IPS-NIHi7 (cell line): ENCODE data around the gene CLIP2.
A peak's percentile ranks its signal among the peaks of the same experiment; 100 is the strongest.
"Not testable (repeated sequence)": the region's sequence is repeated elsewhere in the genome, so short reads cannot be mapped to it uniquely, and the experiment has no call there.

Experiments used
- DNase-seq: peaks from one replicate; pipeline ENCODE4 v3.0.0; 2012; ENCODE audit warnings: mixed read lengths; ENCODE audit errors: extremely low spot score

Gene CLIP2

GRCh38 chr7:74371381-74372341, 82.5 kb downstream of the CLIP2 start:
- peak; percentile 76 for DNase-seq

DNA sequence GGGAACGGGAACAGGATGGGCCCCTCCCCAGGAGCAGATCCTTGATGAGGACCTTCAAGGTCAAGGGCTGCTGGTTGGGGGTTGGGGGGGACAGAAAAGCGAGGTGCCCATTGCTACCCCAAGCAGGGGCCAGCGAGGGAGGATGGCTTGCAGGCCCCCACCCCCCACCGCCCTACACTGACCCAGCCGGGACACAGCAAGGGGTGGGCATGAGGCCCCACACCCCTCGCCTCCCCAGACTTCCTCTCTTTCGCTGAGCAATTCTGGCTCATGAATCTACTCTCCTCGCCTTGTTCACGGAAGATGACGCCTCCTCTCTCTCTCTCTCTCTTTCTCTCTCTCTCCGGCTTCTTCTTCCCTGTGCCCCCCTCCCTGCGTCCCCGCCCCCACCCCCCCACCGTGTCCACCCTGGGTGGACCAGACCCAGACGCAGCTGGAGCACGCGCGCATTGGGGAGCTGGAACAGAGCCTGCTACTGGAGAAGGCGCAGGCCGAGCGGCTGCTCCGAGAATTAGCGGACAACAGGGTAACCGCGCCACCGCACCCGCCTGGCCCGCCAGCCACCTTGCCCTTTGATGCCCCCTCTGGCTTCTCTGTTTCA, 83.4 kb downstream of the CLIP2 start:
- DNase-seq = no peak

DNA sequence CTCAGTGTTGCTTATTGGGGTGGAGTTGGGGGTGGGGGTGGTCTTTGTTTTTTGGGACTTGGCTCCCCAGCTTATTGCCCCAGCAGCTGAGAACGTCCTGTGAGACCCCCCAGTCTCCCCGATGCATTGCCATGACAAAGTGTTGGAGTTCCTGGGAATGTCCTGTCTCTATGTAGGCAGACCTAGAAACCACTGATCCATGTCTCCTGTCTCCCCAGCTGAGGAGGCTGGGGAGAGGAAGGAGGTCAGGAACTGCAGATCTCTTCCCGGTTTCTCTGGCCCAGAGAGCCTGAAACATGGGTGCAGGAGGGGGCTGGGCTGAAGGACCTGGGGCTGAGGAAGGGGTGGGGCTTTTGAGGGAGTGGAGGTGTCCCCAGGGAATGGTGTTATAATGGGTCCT, 84.3 kb downstream of the CLIP2 start:
- no peak for DNase-seq

- no peak for DNase-seq
Measured at GRCh38 chr7:74375726-74376220, 86.6 kb downstream of the CLIP2 start.

DNA sequence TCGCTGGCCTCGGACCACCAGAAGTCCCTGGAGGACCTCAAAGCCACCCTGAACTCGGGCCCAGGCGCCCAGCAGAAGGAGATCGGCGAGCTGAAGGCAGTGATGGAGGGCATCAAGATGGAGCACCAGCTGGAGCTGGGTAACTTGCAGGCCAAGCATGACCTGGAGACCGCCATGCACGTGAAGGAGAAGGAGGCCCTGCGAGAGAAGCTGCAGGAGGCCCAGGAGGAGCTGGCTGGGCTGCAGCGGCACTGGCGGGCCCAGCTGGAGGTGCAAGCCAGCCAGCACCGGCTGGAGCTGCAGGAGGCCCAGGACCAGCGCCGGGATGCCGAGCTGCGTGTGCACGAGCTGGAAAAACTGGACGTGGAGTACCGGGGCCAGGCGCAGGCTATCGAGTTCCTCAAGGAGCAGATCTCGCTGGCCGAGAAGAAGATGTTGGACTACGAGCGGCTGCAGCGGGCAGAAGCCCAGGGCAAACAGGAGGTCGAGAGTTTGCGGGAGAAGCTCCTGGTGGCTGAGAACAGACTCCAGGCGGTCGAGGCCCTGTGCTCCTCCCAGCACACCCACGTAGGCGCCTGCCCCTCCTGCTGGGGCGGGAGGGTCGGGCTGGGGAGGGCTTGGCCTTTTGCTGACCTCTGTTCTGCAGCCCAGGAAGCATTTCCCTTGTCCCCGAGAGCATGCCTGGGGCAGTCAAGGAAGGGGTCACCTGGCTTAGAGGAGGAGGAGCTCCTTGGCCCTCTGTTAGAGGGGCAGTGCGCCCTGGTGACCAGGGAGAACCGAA, 87.2 kb downstream of the CLIP2 start:
- DNase-seq = peak; percentile 45

GRCh38 chr7:74379938-74380337, 90.7 kb downstream of the CLIP2 start:
- no peak for DNase-seq

- no peak for DNase-seq
Measured at GRCh38 chr7:74380720-74381119, 91.5 kb downstream of the CLIP2 start.

GRCh38 chr7:74384086-74384485, 94.9 kb downstream of the CLIP2 start:
- DNase-seq = not testable (repeated sequence)

DNA sequence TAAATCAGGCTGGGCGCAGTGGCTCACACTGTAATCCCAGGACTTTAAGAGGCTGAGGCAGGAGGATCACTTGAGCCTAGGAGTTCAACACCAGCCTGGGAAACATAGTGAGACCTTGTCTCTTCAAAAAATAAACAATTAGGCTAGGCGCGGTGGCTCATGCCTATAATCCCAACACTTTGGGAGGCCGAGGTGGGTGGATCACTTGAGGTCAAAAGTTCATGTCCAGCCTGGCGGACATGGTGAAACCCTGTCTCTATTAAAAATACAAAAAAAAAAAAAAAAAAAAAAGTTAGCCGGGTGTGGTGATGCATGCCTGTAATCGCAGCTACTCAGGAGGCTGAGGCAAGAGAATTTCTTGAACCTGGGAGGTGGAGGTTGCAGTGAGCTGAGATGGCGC, 95.6 kb downstream of the CLIP2 start:
- DNase-seq = not testable (repeated sequence)

GRCh38 chr7:74387606-74388005, 98.4 kb downstream of the CLIP2 start:
- no peak for DNase-seq

DNA sequence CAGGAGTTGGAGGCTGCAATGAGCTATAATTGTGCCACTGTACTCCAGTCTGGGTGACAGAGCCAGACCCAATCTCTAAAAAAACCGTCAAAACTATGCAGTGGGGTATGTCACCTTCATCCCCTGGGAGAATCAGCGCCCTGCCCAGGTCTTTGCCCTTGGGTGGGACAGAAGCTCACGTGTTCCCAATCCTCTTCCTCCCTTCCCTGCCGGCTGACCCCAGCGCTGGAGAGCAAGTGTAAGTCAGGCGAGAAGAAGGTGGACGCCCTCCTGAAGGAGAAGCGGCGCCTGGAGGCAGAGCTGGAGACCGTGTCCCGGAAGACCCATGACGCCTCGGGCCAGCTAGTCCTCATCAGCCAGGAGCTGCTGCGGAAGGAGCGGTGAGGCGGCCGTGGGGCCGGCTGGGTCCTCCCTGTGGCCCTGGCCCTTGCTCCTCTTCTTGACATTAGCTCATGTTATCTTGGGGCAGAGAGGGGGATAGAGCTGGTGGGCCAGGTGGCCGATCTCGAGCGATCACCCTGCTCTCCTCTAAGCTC, 99.7 kb downstream of the CLIP2 start:
- DNase-seq = no peak

GRCh38 chr7:74393722-74394121, 104.5 kb downstream of the CLIP2 start:
- not testable (repeated sequence) for DNase-seq

DNA sequence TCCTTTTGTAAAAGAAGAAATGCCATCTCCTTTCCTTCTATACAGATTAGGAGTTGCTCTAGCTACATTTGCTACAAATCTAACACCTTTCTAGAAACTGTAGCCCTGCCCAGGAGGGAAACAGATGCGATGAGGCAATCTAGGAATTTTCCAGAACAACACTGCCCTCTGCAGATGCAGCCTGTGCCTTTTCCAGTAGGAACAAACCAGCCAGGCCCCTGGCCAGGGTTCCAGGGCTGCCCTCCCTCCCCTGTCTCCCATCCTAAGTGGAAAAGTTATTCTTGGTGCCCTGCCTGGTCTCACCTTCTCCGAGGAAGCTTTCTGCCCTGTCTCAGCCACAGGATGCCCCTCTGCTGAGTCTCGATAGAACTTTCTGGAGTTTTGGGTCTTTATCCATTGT, 105.4 kb downstream of the CLIP2 start:
- not testable (repeated sequence) for DNase-seq

DNA sequence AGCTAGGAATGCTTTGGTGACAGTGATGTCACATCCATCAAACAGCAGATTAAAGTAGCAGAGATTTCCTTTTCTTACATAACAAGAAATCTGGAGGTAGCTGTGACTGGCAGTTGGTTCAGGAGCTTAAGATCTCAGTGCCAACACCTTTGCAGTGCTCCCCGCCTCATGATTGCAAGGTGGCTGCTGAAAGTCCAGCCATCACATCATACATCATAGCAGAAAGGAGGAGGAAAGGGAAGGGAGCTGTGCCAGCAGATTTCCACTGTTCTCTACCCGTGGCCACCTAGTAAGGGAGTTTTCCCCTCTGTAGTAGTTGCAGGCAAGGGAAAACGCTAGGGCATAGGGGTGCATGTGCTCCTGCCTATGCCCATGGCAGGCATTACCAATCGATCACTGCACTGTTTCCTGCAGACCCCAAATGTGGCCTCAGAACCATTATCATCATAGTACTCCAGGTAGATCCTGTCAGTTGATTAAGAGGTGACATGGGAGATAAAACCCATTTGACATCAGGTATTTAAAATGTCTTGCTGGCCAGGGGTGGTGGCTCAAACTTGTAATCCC, 106.6 kb downstream of the CLIP2 start:
- DNase-seq = no peak

DNA sequence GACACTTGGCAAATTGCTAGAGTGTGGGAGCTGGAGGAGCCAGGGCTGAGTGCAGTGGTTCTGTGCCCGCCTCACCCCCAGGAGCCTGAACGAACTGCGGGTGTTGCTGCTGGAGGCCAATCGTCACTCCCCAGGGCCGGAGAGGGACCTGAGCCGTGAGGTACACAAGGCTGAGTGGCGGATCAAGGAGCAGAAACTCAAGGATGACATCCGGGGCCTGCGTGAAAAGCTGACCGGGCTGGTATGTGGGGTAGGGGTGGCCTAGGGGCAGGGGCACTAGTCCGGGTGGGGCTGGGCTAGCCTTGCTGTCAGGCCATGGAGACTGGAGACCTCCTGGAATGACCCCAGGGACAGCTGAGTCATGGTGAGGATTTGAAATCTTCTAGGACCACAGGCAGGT, 107.8 kb downstream of the CLIP2 start:
- DNase-seq = no peak

GRCh38 chr7:74398426-74398825, 109.2 kb downstream of the CLIP2 start:
- DNase-seq = no peak

- no peak for DNase-seq
Measured at GRCh38 chr7:74399006-74399405, 109.8 kb downstream of the CLIP2 start.

- no peak for DNase-seq
Measured at GRCh38 chr7:74400420-74401136, 111.4 kb downstream of the CLIP2 start.

- DNase-seq = peak; percentile 89
Measured at GRCh38 chr7:74401137-74401859, 112.1 kb downstream of the CLIP2 start.

- not testable (repeated sequence) for DNase-seq
Measured at GRCh38 chr7:74402668-74403067, 113.5 kb downstream of the CLIP2 start.
